Cerebellar cortex (tissue), 1 donor: ENCODE results near the gene NME9.

Experiments used
- DNase-seq: peaks from one replicate; pipeline ENCODE4 v3.0.0-alpha.2; 2015; ENCODE audit warnings: low spot score

The NME9 gene

DNA sequence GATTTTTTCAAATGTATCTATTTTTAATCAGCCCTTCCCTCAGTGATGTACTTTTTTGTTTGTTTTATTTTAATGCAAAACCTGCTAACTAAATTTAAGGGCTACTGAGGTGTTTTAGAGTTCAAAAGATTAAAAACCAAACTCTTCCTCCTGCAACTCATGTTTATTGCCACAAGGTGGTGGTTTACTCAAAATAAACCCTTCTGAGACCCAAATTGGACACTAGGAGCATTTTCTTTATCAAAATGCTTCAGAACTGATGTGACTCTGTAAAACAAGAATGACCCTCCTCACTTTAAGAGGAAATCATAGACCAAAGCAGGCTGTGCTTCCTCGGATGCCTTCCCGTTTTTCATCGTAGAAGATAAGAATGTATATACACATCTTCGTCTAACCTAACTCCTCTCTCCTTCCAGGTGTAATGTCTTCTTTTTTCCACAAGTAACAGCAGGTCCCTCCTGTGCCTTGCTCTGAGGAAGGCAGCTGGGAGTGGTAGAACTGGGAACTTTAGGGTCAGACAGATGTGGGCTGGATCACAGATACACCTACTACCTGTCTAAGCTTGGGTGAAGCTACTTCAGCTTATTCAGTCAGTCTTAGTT lies 2.9 kb upstream of the NME9 start:
- DNase-seq, result peak; percentile 71

DNA sequence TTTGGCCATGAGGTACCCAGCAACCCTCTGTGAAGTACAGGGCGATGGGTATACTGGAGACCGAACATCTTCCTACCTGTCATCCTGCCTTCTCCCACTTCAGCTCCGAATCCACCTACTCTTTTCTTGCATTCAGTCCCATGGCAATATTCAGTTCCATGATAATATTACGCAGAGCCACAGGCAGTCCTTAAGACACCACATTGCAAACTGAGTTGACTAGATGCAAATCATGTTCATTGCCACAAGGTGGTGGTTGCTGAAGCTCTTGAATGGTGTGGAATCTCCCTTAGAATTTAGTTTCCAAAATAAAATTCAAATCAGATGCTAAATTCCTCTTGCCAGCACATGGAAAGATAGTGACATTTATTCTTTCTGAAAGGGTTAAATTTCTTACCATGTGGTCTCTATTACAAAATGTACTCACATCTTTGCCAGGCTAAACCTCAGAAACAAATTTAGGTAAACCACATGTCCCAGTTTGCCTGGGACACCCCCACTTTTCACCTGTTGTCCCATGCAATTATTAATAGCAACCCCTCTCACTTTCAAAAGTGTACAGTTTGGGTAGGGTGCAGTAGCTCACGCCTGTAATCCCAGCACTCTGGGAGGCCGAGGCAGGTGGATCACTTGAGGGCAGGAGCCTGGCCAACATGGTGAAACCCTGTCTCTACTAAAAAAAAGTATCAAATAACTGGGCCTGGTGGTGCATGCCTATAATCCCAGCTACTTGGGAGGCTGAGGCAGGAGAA lies 1.7 kb upstream of the NME9 start:
- peak; percentile 45 for DNase-seq

DNA sequence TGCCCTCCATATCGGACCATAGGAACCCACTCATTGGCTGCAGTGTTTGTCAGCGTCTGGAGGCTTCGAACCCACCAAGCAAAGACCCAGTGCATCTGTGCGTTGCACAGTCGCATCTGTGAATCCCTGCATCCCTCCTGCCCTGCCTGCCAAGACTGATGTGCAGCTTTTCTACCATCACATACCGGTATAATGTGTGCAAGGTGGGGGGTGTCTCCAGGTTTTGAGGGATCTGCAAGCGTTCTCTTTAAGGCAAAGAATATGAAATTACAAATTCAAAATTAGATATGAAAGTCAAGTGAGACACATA lies 288 bp upstream of the NME9 start:
- DNase-seq, result no peak

DNA sequence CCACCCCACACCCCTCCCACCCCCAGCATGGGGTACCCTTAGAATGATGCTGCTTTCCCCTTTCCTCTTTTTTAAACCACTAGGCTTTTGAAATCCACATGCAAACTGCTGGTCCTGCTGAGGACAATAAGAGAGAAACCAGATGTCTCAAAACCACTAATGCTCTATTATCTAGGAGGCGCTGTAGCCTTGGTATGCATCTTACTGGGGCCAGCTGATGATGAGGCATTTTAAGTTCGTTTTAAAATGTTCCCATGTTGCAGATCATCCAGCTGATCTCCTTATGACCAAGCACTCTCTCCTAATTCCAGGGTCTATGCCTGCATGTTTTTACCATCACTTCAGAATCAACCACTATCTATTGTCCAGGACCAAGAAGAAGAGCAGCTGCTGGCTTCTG lies 1.3 kb downstream of the NME9 start:
- DNase-seq, result no peak

DNA sequence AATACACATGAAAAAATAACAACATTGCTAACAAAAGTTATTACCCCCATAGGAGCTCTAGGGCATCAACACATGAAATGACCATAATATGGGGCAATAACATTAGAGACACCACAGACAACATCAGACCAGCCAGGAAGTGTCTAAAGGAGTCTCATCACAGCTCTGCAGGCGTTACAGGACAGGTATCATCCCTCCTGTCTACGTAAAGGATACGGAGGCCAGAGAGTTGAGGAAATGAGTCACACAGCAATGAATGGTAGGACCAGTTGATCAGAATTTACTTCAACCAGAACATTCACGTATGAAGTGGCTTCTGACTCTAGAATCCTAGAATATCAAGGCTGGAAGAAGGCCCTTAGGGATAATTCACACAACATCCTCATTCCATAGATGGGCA lies 1.8 kb downstream of the NME9 start:
- no peak for DNase-seq

DNA sequence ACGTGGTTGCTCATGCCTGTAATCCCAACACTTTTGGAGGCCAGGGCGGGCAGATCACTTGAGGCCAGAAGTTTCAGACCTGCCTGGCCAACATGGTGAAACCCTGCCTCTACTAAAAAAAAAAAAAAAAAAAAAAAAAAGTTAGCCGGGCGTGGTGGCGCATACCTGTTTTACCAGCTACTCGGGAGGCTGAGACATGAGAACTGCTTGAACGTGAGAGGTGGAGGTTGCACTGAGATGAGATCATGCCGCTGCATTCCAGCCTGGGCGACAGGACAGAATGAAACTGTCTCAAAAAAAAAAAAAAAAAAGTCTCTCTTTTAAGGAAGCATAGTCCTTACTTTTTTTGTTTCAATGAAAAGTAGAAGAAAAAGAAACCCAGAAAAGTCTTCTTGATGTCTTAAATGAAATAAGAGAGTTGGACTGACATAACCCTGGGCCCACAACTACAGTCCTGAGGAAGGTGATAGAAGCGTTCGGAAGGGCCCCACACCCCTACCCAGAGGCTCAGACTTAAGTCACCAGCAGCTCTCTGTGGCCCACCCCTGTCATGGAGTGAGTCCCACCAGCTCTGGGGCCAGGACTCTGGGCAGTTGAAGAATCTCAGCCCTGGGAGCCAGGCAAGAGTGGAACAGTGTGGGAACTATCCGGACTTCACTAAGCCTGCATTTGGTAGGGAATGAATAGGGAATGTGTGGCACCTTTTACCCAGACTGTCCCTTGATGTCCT lies 2.6 kb downstream of the NME9 start:
- no peak for DNase-seq

DNA sequence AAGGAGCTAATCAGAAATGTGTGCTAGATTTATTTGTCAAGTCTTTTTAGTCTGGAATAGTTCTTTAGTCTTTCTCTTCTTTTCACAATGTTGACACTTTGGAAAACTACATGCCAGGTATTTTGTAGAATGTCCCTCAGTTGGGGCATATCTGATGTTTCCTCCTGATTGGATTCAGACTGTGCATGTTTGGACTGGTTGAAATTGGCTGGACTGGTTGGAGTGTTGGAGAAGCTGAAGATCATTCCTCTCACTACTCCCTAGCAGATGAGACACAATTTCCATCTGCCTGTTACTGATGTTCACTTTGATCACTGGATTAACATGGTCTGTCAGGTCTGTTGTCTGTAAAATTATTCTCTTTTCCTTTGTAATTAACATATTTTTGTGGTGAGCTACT lies 3.7 kb downstream of the NME9 start:
- DNase-seq, result no peak

DNA sequence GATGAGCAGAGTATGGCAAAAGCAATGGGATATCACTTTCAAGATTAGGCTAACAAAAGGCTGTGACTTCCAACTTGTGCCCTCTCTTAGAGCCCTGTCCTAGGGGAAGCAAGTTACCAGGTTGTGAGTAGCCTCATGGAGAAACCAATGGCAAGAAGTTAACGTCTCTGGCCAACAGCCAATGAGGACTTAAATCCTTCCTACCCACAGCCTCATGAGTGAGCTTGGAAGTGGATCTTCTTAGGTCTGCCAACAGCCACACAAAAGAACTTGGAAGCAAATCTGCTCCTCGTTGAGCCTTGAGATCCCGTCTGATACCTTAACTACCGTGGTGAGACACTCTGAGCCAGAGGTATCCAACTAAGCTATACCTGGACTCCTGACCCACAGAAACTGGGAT lies 5.7 kb downstream of the NME9 start:
- no peak for DNase-seq

DNA sequence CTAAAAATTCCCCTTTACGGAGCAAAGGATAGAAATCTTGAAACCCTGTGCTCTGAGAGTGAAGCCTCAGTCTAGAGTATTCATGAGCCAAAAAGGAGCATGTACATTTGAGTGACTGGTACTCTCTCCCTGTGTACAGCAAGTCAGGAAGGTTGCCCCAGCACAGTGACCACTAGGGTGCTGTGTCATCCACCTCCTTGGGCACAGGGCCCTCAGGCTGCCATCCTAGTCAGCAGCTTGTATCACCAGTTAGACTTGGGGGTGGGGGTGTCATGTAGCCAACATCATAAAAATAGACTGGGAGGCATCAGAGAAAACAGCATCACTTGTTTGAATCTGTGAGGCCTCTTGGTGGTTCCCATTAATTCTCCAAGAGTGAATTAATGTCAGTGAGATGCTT lies 12.0 kb downstream of the NME9 start:
- DNase-seq, result no peak

DNA sequence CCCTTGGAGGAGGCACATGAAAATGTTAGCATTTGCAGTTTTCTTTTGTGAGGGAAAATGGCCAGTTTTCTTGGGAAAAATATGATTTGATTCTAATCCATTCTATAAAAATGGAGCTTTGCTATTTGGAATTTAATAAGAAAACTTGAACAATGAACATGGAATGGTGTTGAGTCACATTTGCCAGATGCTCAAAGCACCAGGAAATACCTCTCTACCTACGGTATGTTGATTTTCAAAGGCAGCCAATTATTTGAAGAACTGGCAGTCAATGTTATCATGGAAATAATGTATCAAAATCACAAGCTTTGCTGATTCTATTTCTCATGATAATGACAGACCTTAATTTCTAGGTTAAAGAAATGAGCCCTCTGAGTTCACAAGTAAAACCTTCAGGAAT lies 14.9 kb downstream of the NME9 start:
- no peak for DNase-seq

DNA sequence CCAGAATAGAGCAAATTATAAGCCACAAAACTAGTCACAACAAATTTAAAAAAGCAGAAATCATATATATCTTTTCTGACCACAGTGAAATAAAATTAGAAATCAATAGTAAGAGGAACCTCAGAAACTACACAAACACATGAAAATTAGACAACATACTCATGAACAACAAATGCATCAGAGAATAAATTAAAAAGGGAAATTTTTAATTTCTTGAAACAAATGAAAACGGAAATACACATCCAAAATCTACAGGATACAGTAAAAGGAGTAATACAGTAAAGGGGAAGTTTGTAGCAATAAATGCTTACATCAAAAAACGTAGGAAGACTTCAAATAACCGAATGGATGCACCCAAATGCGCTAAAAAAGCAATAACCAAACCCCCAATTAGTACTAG lies 19.2 kb downstream of the NME9 start:
- no peak for DNase-seq

DNA sequence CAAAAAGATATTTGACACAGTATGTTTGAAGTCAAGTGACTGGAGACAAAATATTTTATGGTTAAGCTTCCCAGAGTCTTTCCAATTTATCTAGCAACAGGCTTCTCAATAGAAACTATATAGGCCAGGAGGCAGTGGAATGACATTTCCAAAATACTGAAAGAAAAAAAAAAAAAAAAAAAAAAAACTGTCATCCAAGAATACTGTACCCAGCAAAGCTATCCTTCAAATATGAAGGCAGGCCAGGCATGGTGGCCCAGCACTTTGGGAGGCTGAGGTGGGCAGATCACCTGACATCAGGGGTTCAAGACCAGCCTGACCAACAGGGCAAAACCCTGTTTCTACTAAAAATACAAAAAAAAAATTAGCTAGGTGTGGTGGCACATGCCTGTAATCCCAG lies 20.9 kb downstream of the NME9 start:
- no peak for DNase-seq

DNA sequence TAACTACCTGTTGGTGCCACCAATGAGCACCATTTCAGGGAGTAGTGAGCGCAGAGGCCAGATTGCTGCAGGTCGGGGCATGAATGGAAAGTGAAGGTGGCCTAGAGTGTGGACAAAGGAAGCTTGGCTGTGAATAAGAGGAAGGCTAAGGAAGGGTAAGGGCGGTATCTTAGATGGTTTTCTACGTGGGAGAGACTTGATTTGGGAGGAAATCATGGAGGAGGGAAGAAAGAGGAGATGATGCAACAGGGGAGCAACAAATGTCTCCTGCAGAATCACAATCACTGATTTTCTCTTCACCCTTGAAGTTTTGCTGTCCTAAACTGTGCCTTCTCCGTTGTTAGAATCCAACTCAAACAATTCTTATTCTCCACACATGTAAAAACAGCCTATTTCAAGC lies 21.8 kb downstream of the NME9 start:
- no peak for DNase-seq

DNA sequence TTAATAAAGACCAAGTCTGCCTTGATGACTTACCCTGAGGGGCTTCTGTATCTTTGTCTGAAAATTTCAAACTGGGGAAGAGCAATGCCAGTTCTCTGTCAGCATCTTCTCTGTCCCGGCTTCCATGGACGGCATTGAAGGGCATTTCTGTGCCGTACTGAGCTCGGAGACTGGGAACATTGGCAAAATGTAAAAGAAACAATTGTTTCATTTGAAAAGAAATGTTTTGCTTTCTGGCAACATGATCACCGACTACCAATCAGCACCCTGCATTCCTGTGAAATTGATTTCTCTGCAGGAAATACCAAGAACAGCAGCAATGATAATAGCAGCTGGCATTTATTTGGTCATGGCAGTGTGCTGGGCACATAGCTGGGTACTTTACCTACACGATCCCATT lies 26.2 kb downstream of the NME9 start:
- DNase-seq, result no peak

DNA sequence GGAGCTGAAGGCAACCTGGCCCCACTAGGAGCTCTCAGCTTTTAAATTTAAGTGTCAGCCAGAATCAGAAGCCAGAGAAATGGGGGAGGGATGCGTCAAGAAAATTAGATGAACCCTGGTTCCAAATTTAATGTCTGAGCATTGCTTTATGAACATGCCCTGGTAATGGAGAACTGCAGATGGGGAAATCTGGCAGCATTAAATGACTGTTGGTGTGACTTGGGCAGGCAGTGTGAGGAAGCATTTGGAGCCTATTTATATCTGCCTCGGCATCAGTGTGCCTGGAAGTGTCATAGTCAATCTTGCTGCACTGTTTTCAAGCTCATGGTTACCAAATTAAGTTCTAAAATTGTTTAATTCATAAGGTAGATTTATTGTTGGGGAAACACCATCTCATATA lies 29.0 kb downstream of the NME9 start:
- DNase-seq, result peak; percentile 84

DNA sequence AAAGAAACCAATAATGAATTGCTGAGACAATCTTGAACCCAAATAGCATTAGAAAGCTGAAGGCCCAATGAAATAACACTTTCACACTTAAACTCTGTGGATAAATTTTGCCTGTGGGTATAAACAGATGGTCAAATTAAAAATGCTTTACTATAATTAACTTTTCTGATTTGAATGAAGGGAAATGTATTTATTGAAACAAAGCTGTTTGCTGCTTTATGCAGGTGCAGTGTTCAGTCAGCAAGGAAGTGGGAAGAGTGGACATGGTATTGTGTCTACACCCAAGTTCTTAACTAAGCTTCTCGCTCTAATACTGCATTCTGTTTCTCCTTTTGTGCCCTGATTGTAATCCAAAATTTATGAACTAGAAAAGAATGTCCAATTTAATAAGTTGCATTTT lies 31.8 kb downstream of the NME9 start:
- DNase-seq, result no peak

DNA sequence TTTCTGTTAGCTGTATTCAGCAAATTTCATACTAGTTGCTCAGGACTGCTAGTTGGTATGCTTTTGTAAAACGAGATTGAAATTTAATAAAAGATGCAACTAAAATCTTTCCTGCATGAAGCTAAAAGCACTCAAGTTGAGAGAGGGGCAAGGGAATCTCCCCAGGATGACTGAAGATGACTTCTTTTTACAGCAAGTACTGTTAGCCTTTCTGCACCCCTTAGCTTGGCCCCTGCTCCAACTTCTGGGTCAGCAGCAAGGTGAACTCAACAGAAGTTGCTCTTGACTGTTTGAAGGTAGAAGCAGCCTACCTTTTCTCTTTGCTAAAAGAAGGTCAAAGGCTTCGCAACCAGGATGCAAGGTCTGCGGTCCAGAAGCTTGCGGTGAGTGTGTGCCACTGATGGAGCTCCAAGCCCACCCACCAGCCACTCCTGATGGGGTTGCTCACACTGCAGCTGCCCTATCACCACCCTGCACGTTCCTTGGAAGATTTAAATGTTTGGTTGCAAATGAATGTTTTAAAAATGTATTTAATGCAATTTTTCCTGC lies 32.5 kb downstream of the NME9 start:
- DNase-seq, result no peak

DNA sequence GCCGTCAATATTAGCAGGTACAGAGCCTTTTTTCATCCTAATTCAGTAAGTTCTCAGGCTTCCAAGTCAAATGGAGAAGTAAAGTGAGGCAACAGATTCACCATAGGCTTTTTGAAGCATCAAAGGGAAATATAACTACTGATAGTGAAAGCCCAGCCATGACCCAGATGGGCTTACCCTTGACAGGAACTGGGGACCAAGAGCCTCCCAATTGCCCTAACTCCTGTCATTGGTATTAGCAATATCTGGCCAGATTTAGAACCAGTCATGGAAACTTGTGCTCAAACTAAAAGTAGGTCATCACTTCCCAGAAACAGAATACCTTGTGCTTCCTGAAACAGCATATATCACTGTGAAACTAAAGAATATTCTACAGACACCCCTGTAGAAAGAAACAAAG lies 33.0 kb downstream of the NME9 start:
- DNase-seq, result no peak

DNA sequence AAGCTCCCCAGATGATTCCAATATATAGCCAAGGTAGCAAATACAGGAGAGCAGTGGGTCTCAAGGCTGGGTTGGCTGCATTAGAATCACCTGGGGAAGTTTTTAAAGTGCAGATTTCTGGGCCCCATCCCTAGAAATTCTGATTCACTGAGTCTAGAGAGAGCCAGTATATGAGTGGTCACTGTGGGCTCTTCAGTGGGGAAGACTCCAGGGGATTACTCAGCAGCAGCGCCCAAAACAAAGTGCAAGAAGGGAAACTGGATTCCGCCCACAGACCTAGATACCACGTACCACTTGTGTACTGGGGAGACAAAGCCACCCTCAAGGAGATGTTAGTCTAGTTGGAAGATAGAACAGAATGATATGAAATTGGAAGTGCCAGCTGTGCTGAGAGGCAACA lies 40.0 kb downstream of the NME9 start:
- no peak for DNase-seq

DNA sequence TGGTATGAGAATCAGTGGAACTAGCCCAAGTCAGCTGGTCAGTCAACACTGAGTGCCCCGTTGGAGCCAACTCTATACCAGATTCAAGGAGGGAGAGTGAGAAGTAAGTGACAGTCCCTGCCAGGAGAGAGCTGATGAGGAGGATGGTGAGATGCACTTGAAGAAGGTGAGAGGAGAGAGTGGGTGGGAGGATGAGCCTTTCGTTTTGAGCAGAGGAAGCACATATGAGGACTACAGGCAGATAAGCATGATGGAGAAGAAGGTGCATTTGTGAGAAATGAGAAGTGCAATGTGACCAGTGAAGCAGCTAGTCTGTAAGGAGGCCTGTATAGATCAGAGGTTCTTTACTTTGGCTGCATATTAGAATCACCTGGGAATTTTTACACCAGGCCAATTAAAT lies 40.4 kb downstream of the NME9 start:
- DNase-seq, result peak; percentile 49

DNA sequence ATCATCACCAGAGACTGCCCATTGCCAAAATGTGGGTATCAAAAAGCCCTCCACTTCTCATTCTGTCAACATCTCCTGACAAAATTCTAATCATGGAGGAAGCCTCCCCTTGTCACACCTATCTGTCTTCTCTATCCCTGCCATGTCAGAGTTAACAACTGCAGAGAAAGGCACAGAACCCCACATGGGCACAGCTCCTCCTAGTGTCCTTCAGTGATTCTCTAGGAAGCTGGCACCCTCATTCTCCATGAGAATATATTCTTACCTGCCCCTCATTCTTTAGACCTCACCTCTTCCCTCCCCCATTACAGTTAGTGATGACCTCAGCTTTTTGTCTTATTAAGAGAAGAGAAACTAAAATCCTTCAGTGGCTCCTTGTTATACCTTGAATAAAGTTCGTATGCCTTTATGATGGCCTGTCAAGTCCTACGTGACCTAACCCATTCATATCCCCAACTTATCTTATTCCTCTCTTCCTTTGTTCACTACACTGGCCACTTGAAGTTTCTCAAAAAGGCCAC lies 44.6 kb downstream of the NME9 start:
- no peak for DNase-seq

DNA sequence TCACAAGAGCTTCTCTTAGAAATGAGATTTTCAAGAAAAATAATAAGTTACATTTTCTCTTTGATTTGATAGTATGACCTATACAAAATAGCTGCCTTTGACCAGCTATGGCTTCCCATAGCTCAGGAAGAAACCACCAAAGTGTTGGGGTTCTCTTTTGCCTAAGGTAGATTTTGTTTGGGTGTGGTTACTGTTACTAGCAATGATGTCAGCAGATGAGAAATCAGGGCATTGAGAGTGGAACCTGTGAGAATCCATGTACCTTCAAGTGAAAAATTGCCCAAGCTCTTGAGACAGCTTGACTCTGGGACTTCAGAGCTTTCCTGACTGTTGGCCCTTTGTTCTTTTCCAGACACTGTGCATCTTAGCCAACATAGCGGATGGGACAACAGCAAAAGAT lies 45.6 kb downstream of the NME9 start:
- DNase-seq, result no peak

DNA sequence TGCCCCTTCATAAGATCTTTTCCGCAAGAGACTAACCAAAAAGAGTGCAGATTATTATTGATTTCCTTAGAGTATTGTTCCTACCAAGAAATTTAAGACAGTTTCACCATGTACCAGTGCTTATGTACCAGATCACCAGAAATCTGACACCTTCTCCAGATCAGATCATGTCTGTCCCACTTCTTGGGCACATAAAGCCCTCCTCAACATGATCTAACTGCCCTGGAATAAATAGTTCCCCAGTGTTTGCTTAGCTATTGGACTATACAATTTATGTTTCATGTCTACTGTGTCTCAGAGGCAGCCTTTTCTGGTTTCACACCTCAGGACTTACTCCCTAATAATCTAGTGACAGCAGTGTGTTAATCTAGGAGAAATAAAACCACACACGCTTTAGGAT lies 46.8 kb downstream of the NME9 start:
- no peak for DNase-seq
